Retinal pigment epithelial cell (primary cell): Measurements from ENCODE around the gene B3GNT9.
A peak's percentile ranks its signal among the peaks of the same experiment; 100 is the strongest.

Experiments used
- DNase-seq: peaks from one replicate; pipeline ENCODE4 v3.0.0-alpha.2; 2010; ENCODE audit warnings: low read depth
- H3K4me3 ChIP-seq: 2 replicates; pipeline ENCODE4 v1.5.1; 2011; ENCODE audit warnings: mild to moderate bottlenecking, low read length, control low read depth, moderate library complexity
- TF ChIP-seq, protein P1 (sequence below): conservative IDR thresholded peaks from 2 replicates; pipeline ENCODE4 v1.5.1; 2011; ENCODE audit warnings: low read depth, low read length, control low read depth, inconsistent platforms

B3GNT9 gene

GRCh38 chr16:67185651-67186134, 34.9 kb upstream of the B3GNT9 start:
- no peak for DNase-seq
- TF ChIP-seq, protein P1, sequence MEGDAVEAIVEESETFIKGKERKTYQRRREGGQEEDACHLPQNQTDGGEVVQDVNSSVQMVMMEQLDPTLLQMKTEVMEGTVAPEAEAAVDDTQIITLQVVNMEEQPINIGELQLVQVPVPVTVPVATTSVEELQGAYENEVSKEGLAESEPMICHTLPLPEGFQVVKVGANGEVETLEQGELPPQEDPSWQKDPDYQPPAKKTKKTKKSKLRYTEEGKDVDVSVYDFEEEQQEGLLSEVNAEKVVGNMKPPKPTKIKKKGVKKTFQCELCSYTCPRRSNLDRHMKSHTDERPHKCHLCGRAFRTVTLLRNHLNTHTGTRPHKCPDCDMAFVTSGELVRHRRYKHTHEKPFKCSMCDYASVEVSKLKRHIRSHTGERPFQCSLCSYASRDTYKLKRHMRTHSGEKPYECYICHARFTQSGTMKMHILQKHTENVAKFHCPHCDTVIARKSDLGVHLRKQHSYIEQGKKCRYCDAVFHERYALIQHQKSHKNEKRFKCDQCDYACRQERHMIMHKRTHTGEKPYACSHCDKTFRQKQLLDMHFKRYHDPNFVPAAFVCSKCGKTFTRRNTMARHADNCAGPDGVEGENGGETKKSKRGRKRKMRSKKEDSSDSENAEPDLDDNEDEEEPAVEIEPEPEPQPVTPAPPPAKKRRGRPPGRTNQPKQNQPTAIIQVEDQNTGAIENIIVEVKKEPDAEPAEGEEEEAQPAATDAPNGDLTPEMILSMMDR = no peak
- no peak overlapping the region for H3K4me3 ChIP-seq

DNA sequence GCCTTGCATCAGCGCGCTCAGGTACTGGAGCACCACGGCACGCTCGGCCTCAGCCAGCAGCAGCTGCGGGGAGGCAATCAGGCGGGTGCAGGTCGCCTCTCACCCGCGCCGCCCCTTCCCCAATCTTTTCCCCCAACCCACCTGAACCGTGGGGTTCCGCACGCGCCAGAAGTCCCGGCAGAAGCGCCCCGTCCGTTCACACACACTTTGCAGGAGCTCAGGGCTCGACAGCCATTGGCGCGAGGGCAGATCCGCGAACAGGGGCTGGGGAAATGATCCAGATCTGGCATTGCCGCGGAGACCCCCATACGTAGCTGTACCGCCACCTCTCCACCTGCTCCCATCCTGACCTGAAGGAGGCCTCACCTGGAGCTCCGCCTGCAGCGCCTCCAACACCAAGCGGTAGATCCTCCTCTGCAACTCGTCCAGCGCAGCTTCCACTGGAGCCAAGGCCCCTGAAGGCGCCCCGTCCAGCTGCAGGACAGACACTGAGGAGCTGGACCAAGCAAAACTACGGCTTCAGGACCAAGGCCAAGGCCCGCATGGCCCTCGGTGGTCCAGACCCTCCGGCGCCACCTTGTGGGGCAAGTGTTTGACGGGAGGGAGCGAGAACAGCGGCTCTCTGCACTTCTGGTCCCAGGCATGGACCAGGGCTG, 34.3 kb upstream of the B3GNT9 start:
- peak; percentile 62 for DNase-seq
- H3K4me3 ChIP-seq = no peak overlapping the region
- TF ChIP-seq, protein P1 = peak; percentile 88

DNA sequence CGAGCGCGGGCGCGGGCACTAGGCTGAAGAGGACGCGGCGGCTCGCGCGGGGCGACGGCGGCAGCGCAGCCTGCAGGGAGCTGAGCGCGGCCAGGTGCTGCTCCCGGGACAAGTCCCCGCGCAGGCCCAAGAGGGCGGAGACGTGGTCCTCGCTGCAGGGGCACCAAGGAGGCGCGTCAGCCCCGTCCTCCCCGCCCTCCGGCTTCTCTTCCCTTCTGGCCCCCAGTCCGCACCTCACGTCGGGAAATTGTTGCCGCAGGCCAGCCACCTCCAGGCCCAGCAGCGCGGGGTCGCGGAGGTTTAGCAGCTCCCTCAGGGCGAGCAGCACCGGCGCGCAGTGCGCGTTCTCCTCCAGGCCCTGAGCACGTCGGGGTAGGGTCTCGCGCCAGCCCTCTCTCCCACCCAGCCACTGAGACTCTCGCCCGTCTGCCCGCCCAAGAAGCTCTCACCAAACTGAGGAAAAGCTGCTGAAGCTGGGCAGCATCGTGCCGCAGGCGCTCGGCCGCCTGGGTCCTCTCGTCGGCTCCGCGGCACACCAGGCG, 33.7 kb upstream of the B3GNT9 start:
- TF ChIP-seq, protein P1 = no peak
- no peak for DNase-seq
- H3K4me3 ChIP-seq = peak overlapping the region; percentile 45

DNA sequence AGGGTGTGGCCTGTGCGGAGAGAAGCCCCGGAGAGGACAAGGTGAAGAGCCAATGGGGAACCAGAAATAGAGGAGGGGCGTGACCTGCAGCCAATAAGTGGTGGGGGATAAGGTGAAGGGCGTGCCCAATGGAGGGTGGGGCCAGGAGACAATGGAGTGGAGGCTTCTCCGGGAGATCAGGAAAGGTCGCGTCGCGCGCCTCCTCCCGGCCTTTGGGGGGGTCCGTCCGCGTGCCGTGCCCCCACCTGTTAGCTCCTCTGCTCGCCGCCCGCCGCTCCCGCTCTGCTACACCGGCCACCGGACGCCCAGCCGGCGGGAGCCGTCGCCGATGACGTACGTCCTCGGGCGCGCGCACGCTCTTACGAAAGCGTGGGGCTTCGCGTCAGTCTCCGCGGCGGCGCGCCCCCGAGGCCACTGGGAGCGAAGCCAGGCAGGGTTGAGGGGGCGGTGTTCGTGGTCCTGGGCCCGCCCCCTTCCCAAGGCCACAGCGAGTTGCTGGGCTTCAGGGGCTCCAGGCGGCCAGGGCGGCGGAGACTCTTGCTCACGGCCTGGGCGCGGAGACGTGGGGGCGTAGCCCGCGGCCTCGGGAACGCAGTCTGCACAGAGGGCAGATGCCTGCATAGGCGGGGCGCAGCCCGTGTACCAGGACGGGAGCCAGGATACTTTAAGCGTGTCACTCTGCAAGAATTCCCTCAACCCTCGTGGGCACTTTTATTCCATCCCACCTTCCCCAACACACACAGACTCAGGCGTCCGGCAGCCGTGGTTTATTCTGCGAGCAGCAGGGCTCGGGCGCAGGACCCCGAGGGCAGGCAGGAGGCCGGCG, 33.0 kb upstream of the B3GNT9 start, which contains the start of gene MATCAP1:
MATCAP1 (minus strand) TSS at position 337 of the 826 bp plus-strand sequence. CDS start 3,353 bp downstream, outside the sequence.
- H3K4me3 ChIP-seq = peak within 1 kb of the TSS; percentile 45
- peak; percentile 94 for DNase-seq
- TF ChIP-seq, protein P1 = no peak

- TF ChIP-seq, protein P1 = no peak
- H3K4me3 ChIP-seq = peak overlapping the region; percentile 45
- no peak for DNase-seq
These were observed 32.5 kb upstream of the B3GNT9 start for GRCh38 chr16:67183284-67183626.

GRCh38 chr16:67182288-67182687, 31.5 kb upstream of the B3GNT9 start:
- no peak for DNase-seq
- H3K4me3 ChIP-seq = no peak overlapping the region

More at GRCh38 chr16:67182288-67182687, 31.5 kb upstream of the B3GNT9 start:
- TF ChIP-seq, protein P1 = no peak
